K562 (cell line): ENCODE data around the gene ITPK1. TPM values are rescaled to one million over a fixed set of nuclear protein-coding genes. Genes with fewer than 3 reads are reported as not detected.

Experiments used
- ATAC-seq: fragments of 200-7000 bp; cut with Tn5 transposase; 3 replicates; pipeline ENCODE4 v1.9.1; 2020; ENCODE audit warnings: moderate library complexity
- BruUV-seq: library from RNA; stranded (reverse); fragments of 400-500 nt; replicated peaks from 2 replicates; lab custom pipeline; 2021; lab: Mats Ljungman, UMichigan
- CTCF ChIA-PET: fragments of 300-600 bp; formaldehyde crosslinking; extraction: SDS; loops from one replicate; lab custom pipeline; 2021; ENCODE audit warnings: low intra/inter-chr PET ratio; lab: Yijun Ruan, JAX
- POLR2A ChIA-PET: fragments of 300-600, 350-650 bp; sonication (Branson Sonifier 250); formaldehyde crosslinking; extraction: SDS; loops from one replicate; lab custom pipeline; 2021; ENCODE audit warnings: antibody characterized with exemption, inconsistent platforms; lab: Yijun Ruan, JAX
- DNase-seq, 4 experiments: peaks; one replicate each; pipeline versions ENCODE4 v3.0.0 to v3.0.0-alpha.2; 2011 to 2018; ENCODE audit warnings: low spot score in 3 of 4, mixed read lengths in 3 of 4; ENCODE audit errors: extremely low read depth in 1 of 4
- FAIRE-seq: peaks from 2 replicates; lab custom pipeline; 2011; peaks lifted over from hg19 to GRCh38; lab: Jason Lieb, UNC
- H2AFZ ChIP-seq: 2 replicates; pipeline ENCODE4 v1.6.0; 2011; ENCODE audit warnings: low read depth, low read length, control low read depth, inconsistent platforms
- H3K27ac ChIP-seq: fragments of 200-600 bp; 3 replicates; pipeline ENCODE4 v1.8.0; 2011; ENCODE audit warnings: low read depth, mild to moderate bottlenecking, control low read depth, inconsistent platforms, low read length, moderate library complexity, mixed read lengths; ENCODE audit errors: extremely low read depth
- H3K27me3 ChIP-seq, 2 experiments: fragments of 300-600 bp in 1 of 2; 2 replicates in 1 of 2; 3 replicates in 1 of 2; pipeline versions ENCODE4 v1.6.0 to v1.8.0; 2011; ENCODE audit warnings: inconsistent platforms in 2 of 2, low read length in 2 of 2, mild to moderate bottlenecking in 1 of 2, mixed read lengths in 1 of 2, moderate library complexity in 1 of 2; ENCODE audit not compliant: control insufficient read depth in 2 of 2, insufficient read depth in 2 of 2
- H3K36me3 ChIP-seq: fragments of 300-600 bp; 3 replicates; pipeline ENCODE4 v1.8.0; 2011; ENCODE audit warnings: mild to moderate bottlenecking, low read length, inconsistent platforms; ENCODE audit not compliant: control insufficient read depth, insufficient read depth
- H3K4me1 ChIP-seq, 2 experiments: fragments of 200-600 bp in 1 of 2; replicated peaks in 1 of 2; 2 replicates in 1 of 2; 3 replicates in 1 of 2; pipeline versions ENCODE4 v1.5.1 to v1.8.0; 2011; ENCODE audit warnings: inconsistent platforms in 2 of 2, low read length in 2 of 2, mild to moderate bottlenecking in 1 of 2, mixed read lengths in 1 of 2, moderate library complexity in 1 of 2; ENCODE audit not compliant: control insufficient read depth in 2 of 2, insufficient read depth in 2 of 2
- H3K4me2 ChIP-seq: 2 replicates; pipeline ENCODE4 v1.6.1; 2011; ENCODE audit warnings: low read length, control low read depth, inconsistent platforms, mixed read lengths; ENCODE audit not compliant: insufficient read depth
- H3K4me3 ChIP-seq: fragments of 200-600 bp; sonication (generic), shearing (Covaris generic); 2 replicates; pipeline ENCODE4 v1.5.1; 2016; ENCODE audit warnings: control low read depth, inconsistent platforms
- H3K79me2 ChIP-seq: fragments of 200-600 bp; 3 replicates; pipeline ENCODE4 v1.8.0; 2011; ENCODE audit warnings: low read length, inconsistent platforms; ENCODE audit not compliant: control insufficient read depth, insufficient read depth
- H3K9ac ChIP-seq, 2 experiments: 2 replicates each; pipeline versions ENCODE4 v1.6.0 to v1.6.1; 2011; ENCODE audit warnings: low read depth in 2 of 2, low read length in 2 of 2, control low read depth in 1 of 2, inconsistent platforms in 1 of 2, mild to moderate bottlenecking in 1 of 2, mixed read lengths in 1 of 2; ENCODE audit not compliant: insufficient read depth in 1 of 2
- H3K9me1 ChIP-seq: one replicate; pipeline ENCODE4 v1.6.0; 2011; ENCODE audit warnings: inconsistent platforms, mild to moderate bottlenecking, low read length, moderate library complexity; ENCODE audit not compliant: control insufficient read depth, insufficient read depth
- H3K9me3 ChIP-seq: replicated peaks from 2 replicates; pipeline ENCODE4 v1.5.1; 2011; ENCODE audit warnings: low read depth, low read length, inconsistent platforms; ENCODE audit not compliant: control insufficient read depth, insufficient read depth
- H4K20me1 ChIP-seq: replicated peaks from 2 replicates; pipeline ENCODE4 v1.6.1; 2011; ENCODE audit warnings: low read length, inconsistent platforms, mixed read lengths; ENCODE audit not compliant: control insufficient read depth, insufficient read depth
- ZBTB7A ChIP-seq: IDR thresholded peaks from 2 replicates; pipeline ENCODE4 v1.6.1; 2011; ENCODE audit warnings: low read depth, mild to moderate bottlenecking, low read length, moderate library complexity, borderline replicate concordance; ENCODE audit not compliant: control insufficient read depth
- ZNF586 ChIP-seq: fragments of 450-650 bp; formaldehyde crosslinking; conservative IDR thresholded peaks from 2 replicates; pipeline ENCODE4 v1.4.0; 2020; ENCODE audit warnings: mild to moderate bottlenecking, moderate library complexity
- WGBS: fragments of 100-300 bp; shearing (Covaris generic); methylation state at CpG from one replicate; pipeline ENCODE4 v1.1.6; 2016; ENCODE audit warnings: low coverage, mixed read lengths; ENCODE audit not compliant: insufficient coverage; ENCODE audit errors: missing lambda C conversion rate; 5-methylcytosine and 5-hydroxymethylcytosine counted together
- in situ Hi-C: fragments of 300-500 bp; cut with MboI; formaldehyde crosslinking; loops from 4 replicates; pipeline ENCODE4 v1.15.0; 2018; ENCODE audit warnings: inconsistent platforms, mixed read lengths
- intact Hi-C: fragments of 100-400 bp; cut with micrococcal nuclease; formaldehyde crosslinking; loops from 2 replicates; pipeline ENCODE4 v1.14.2; 2022
- polyA plus RNA-seq, 8 experiments: library from polyadenylated mRNA; depleted of rRNA in 4 of 8; stranded (reverse) in 5 of 8; unstranded in 3 of 8; fragments of >200 nt; fragmentation: Nextera tagmentation in 2 of 8; fragmentation: Illumina TruSeq in 1 of 8; extraction: Ambion mirVana in 2 of 8; extraction: Trizol in 1 of 8; gene quantifications; 2 replicates each; pipeline versions ENCODE4 v1.2.1 to v1.2.3, GENCODE V29; 2011 to 2014; ENCODE audit warnings: inconsistent platforms in 1 of 8, missing spikeins in 1 of 8
- total RNA-seq, 7 experiments: library from RNA; depleted of rRNA in 6 of 7; stranded (reverse); fragments of >200 nt in 6 of 7; fragmentation: Illumina TruSeq in 2 of 7; extraction: Trizol in 2 of 7; gene quantifications; 2 replicates each; pipeline versions ENCODE4 v1.2.1 to v1.2.3, GENCODE V29; 2011 to 2021; ENCODE audit warnings: low replicate concordance in 1 of 7
- TF ChIP-seq, protein P1 (sequence below): IDR thresholded peaks from 2 replicates; pipeline ENCODE4 v1.6.1; 2011; ENCODE audit warnings: borderline replicate concordance, low read depth, mild to moderate bottlenecking, moderate library complexity, low read length; ENCODE audit not compliant: insufficient read depth, poor library complexity, severe bottlenecking

Gene ITPK1
- total and polyA plus RNA-seq, 9 of the 15 experiments (the other 6 are each of a cell fraction or from before 2014, with no cell fraction given): 1.2 to 39.2 (median 23.0) TPM

DNA sequence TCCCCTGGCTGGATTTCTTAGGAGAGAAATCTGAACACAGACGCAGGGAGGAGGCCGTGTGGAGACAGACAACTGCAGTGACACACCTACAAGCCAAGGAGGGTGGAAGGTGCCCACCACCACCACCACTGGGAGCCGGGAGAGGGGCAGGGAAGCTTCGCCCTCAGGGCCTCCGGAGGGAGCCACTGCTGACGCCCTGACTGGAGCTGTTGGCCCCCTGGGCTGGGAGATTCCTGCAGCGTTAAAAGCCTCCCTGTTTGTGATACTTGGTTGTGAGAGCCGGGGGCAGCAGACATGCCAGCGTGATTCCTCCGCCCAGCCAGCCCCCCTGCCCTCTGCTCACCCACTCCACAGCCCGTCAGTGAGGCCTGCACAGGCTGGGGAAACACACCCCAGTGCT lies 120.8 kb downstream of the ITPK1 start:
- ATAC-seq (peak; percentile 50), FAIRE-seq (no peak), DNase-seq (no peak)
- ChIA-PET CTCF (no interaction called here), POLR2A (no interaction called here)
- Histone ChIP-seq H3K27ac (peak overlapping the region; percentile 40; the same call in 2 of the 3 replicates), H3K36me3 (peaks cover 9% of the 10 kb centered on the region; the same call in 1 of the 3 replicates), H3K4me2 (no peak overlapping the region), H3K27me3 (no peaks in the 10 kb centered on the region), H3K4me3 (no peak overlapping the region), H3K9me1 (no peaks in the 10 kb centered on the region), H3K9ac (peak overlapping the region; percentile 6 to 83; a peak in 3 of 4 replicates), H3K79me2 (peaks cover 17% of the 10 kb centered on the region; the same call in 2 of the 3 replicates), H2AFZ (0 out of 2 replicates have a peak overlapping the region, but pooled peaks have one; percentile 9), H4K20me1 (no peaks in the 10 kb centered on the region), H3K9me3 (no peaks in the 10 kb centered on the region), H3K4me1 (peaks cover 25 to 27% of the 10 kb centered on the region in 2 experiments; a peak in 4 of 5 replicates)
- intact Hi-C loops (no loop called here), in situ Hi-C loops (no loop called here)
- no TSS peak for BruUV-seq
- TF ChIP-seq ZBTB7A (0 out of 2 replicates have a peak, but pooled peaks have one; percentile 30), ZNF586 (CRISPR knock-in tag) (no peak)
- TF ChIP-seq, protein P1, sequence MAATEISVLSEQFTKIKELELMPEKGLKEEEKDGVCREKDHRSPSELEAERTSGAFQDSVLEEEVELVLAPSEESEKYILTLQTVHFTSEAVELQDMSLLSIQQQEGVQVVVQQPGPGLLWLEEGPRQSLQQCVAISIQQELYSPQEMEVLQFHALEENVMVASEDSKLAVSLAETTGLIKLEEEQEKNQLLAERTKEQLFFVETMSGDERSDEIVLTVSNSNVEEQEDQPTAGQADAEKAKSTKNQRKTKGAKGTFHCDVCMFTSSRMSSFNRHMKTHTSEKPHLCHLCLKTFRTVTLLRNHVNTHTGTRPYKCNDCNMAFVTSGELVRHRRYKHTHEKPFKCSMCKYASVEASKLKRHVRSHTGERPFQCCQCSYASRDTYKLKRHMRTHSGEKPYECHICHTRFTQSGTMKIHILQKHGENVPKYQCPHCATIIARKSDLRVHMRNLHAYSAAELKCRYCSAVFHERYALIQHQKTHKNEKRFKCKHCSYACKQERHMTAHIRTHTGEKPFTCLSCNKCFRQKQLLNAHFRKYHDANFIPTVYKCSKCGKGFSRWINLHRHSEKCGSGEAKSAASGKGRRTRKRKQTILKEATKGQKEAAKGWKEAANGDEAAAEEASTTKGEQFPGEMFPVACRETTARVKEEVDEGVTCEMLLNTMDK: peak; percentile 46
- 87% methylated on average over 5 of the region's 11 CpGs for WGBS
